K562 (cell line): ENCODE results near the gene KIF5C. TPM values are rescaled to one million over a fixed set of nuclear protein-coding genes. Genes with fewer than 3 reads are reported as not detected.

Experiments
- CC2D1A ChIP-seq: fragments of 450-650 bp; IDR thresholded peaks from 2 replicates; pipeline ENCODE4 v1.6.1; 2017; ENCODE audit warnings: mild to moderate bottlenecking
- FOXP1 ChIP-seq: sonication (generic); formaldehyde crosslinking; IDR thresholded peaks from 2 replicates; pipeline ENCODE4 v1.8.0; 2022; ENCODE audit warnings: mild to moderate bottlenecking, missing genetic modification reagents
- KLF10 ChIP-seq: fragments of 250-450 bp; sonication (Bioruptor Pico); IDR thresholded peaks from 2 replicates; pipeline ENCODE4 v1.6.1; 2021; ENCODE audit warnings: matching md5 sums
- TEAD1 ChIP-seq, 2 experiments: fragments of 450-650 bp in 1 of 2; sonication (generic) in 1 of 2; formaldehyde crosslinking; IDR thresholded peaks; 2 replicates each; pipeline versions ENCODE4 v1.4.0 to v1.8.0; 2020 to 2022; ENCODE audit warnings: mild to moderate bottlenecking in 2 of 2, missing genetic modification reagents in 1 of 2
- THAP12 ChIP-seq: fragments of 250-450 bp; sonication (Bioruptor Pico); IDR thresholded peaks from 2 replicates; pipeline ENCODE4 v1.9.0; 2021; ENCODE audit warnings: mild to moderate bottlenecking, inconsistent platforms
- TSC22D4 ChIP-seq: fragments of 450-650 bp; IDR thresholded peaks from 2 replicates; pipeline ENCODE4 v1.6.1; 2016; ENCODE audit warnings: missing genetic modification characterization, missing biosample characterization, control low read depth
- VEZF1 ChIP-seq: fragments of 200-800 bp; sonication (Bioruptor generic); IDR thresholded peaks from 2 replicates; pipeline ENCODE4 v1.6.1; 2017; ENCODE audit warnings: missing genetic modification characterization, missing compliant biosample characterization
- ZBTB33 ChIP-seq: sonication (generic); formaldehyde crosslinking; IDR thresholded peaks from 2 replicates; pipeline ENCODE4 v1.8.1; 2023; ENCODE audit warnings: mild to moderate bottlenecking, missing genetic modification reagents
- ZBTB5 ChIP-seq: fragments of 450-650 bp; IDR thresholded peaks from 2 replicates; pipeline ENCODE4 v1.6.1; 2017; ENCODE audit warnings: antibody characterized with exemption
- ZNF507 ChIP-seq: conservative IDR thresholded peaks from 2 replicates; pipeline ENCODE4 v1.6.1; 2017; ENCODE audit warnings: missing genetic modification characterization, missing compliant biosample characterization
- polyA plus RNA-seq, 8 experiments: library from polyadenylated mRNA; depleted of rRNA in 4 of 8; stranded (reverse) in 5 of 8; unstranded in 3 of 8; fragments of >200 nt; fragmentation: Nextera tagmentation in 2 of 8; fragmentation: Illumina TruSeq in 1 of 8; extraction: Ambion mirVana in 2 of 8; extraction: Trizol in 1 of 8; gene quantifications; 2 replicates each; pipeline versions ENCODE4 v1.2.1 to v1.2.3, GENCODE V29; 2011 to 2014; ENCODE audit warnings: inconsistent platforms in 1 of 8, missing spikeins in 1 of 8
- small RNA-seq: library from RNA; depleted of rRNA; stranded (forward); fragments of <200 nt; gene quantifications from one replicate; pipeline ENCODE3, GENCODE V24; 2014
- total RNA-seq, 7 experiments: library from RNA; depleted of rRNA in 6 of 7; stranded (reverse); fragments of >200 nt in 6 of 7; fragmentation: Illumina TruSeq in 2 of 7; extraction: Trizol in 2 of 7; gene quantifications; 2 replicates each; pipeline versions ENCODE4 v1.2.1 to v1.2.3, GENCODE V29; 2011 to 2021; ENCODE audit warnings: low replicate concordance in 1 of 7

The KIF5C gene
- total and polyA plus RNA-seq, 9 of the 15 experiments (the other 6 are each of a cell fraction or from before 2014, with no cell fraction given): 0.01 to 0.09 (median 0.01) TPM; not detected in 6

GRCh38 chr2:149075853-149076252 is 200.8 kb downstream of the KIF5C start (continued):
- TF ChIP-seq ZBTB5 (no peak), FOXP1 (CRISPR knock-in tag) (no peak), THAP12 (no peak), TSC22D4 (tag) (no peak), VEZF1 (CRISPR knock-in tag) (no peak), KLF10 (CRISPR knock-in tag) (no peak), ZNF507 (tag) (no peak), ZBTB33 (CRISPR knock-in tag) (no peak), TEAD1 (CRISPR knock-in tag; IDR thresholded peaks at IDR 0.05) (no peak), CC2D1A (no peak)

Small RNAs within 50 kb of the gene (small RNA-seq; reads per million reads assigned to genes)
- gene RNU2-9P (not detected), gene UBBP3 (not detected)

Other genes starting within 250 kb of the KIF5C start
- gene EPC2, start 230.5 kb upstream of the KIF5C start, total RNA-seq (2014; rRNA removed): 17.2 and 18.0 TPM in 2 replicates
- 30.1 and 37.9 TPM in 2 replicates for gene EPC2, start 230.5 kb upstream of the KIF5C start, total RNA-seq (2014; rRNA removed; fragmentation: Illumina TruSeq; extraction: Trizol)
- gene EPC2, start 230.5 kb upstream of the KIF5C start, total RNA-seq (2015; rRNA removed; fragmentation: Illumina TruSeq; extraction: Trizol): 29.5 and 31.9 TPM in 2 replicates
- gene EPC2, start 230.5 kb upstream of the KIF5C start, total RNA-seq (2021): 24.1 and 29.5 TPM in 2 replicates
- 30.7 and 35.8 TPM in 2 replicates for gene EPC2, start 230.5 kb upstream of the KIF5C start, polyA plus RNA-seq (2011; rRNA removed)
- gene EPC2, start 230.5 kb upstream of the KIF5C start, polyA plus RNA-seq (2014; fragmentation: Illumina TruSeq; extraction: Trizol): 28.0 and 29.1 TPM in 2 replicates
- gene EPC2, start 230.5 kb upstream of the KIF5C start, polyA plus RNA-seq (2014; fragmentation: Nextera tagmentation; extraction: Ambion mirVana): 1 to 10 TPM; 7.0 to 7.6 TPM
- 17.3 and 20.0 TPM in 2 replicates for gene EPC2, start 230.5 kb upstream of the KIF5C start, polyA plus RNA-seq (2014; rRNA removed)
- gene LYPD6B, start 163.5 kb downstream of the KIF5C start, total RNA-seq (2014; rRNA removed): not detected in 2 replicates
- not detected in 2 replicates for gene LYPD6B, start 163.5 kb downstream of the KIF5C start, total RNA-seq (2014; rRNA removed; fragmentation: Illumina TruSeq; extraction: Trizol)
- gene LYPD6B, start 163.5 kb downstream of the KIF5C start, total RNA-seq (2015; rRNA removed; fragmentation: Illumina TruSeq; extraction: Trizol): not detected in 2 replicates
- gene LYPD6B, start 163.5 kb downstream of the KIF5C start, total RNA-seq (2021): not detected in 2 replicates
- not detected in 2 replicates for gene LYPD6B, start 163.5 kb downstream of the KIF5C start, polyA plus RNA-seq (2011; rRNA removed)
- gene LYPD6B, start 163.5 kb downstream of the KIF5C start, polyA plus RNA-seq (2014; fragmentation: Illumina TruSeq; extraction: Trizol): not detected in 2 replicates
- gene LYPD6B, start 163.5 kb downstream of the KIF5C start, polyA plus RNA-seq (2014; fragmentation: Nextera tagmentation; extraction: Ambion mirVana): not detected
- gene LYPD6B, start 163.5 kb downstream of the KIF5C start, polyA plus RNA-seq (2014; rRNA removed): not detected in 2 replicates